Osteoblast (primary cell): ENCODE results near the gene KANK2. TPM values are rescaled to one million over a fixed set of nuclear protein-coding genes. Genes with fewer than 3 reads are reported as not detected.
A peak's percentile ranks its signal among the peaks of the same experiment; 100 is the strongest.

Source experiments
- DNase-seq: peaks from one replicate; pipeline ENCODE4 v3.0.0; 2011; ENCODE audit warnings: low spot score, mixed read lengths; ENCODE audit not compliant: insufficient read length; ENCODE audit errors: missing footprints
- H2AFZ ChIP-seq: 2 replicates; pipeline ENCODE4 v1.6.0; 2011; ENCODE audit warnings: mild to moderate bottlenecking, low read length
- H3K27ac ChIP-seq: 2 replicates; pipeline ENCODE4 v1.5.1; 2011; ENCODE audit warnings: mild to moderate bottlenecking, low read depth, low read length, moderate library complexity
- H3K27me3 ChIP-seq: 2 replicates; pipeline ENCODE4 v1.6.0; 2012; ENCODE audit warnings: mild to moderate bottlenecking, control low read depth, inconsistent platforms, low read length, moderate library complexity; ENCODE audit not compliant: insufficient read depth
- H3K36me3 ChIP-seq: 2 replicates; pipeline ENCODE4 v1.5.1; 2011; ENCODE audit warnings: mild to moderate bottlenecking, low read length, control low read depth, moderate library complexity; ENCODE audit not compliant: insufficient read depth
- H3K4me1 ChIP-seq: 2 replicates; pipeline ENCODE4 v1.5.1; 2011; ENCODE audit warnings: mild to moderate bottlenecking, low read length, control low read depth, moderate library complexity; ENCODE audit not compliant: insufficient read depth
- H3K4me2 ChIP-seq: 2 replicates; pipeline ENCODE4 v1.6.0; 2011; ENCODE audit warnings: mild to moderate bottlenecking, low read length; ENCODE audit not compliant: insufficient read depth
- H3K4me3 ChIP-seq: fragments of 200-600 bp; sonication (generic); 3 replicates; pipeline ENCODE4 v1.5.1; 2012; ENCODE audit warnings: mild to moderate bottlenecking, low read length, inconsistent platforms; ENCODE audit not compliant: insufficient read depth
- H3K79me2 ChIP-seq: 2 replicates; pipeline ENCODE4 v1.6.0; 2012; ENCODE audit warnings: mild to moderate bottlenecking, low read length, control low read depth, inconsistent platforms; ENCODE audit not compliant: insufficient read depth
- H3K9me3 ChIP-seq: 2 replicates; pipeline ENCODE4 v1.5.1; 2011; ENCODE audit warnings: low read depth, low read length, control low read depth
- H4K20me1 ChIP-seq: 2 replicates; pipeline ENCODE4 v1.6.0; 2012; ENCODE audit warnings: mild to moderate bottlenecking, low read length, control low read depth; ENCODE audit not compliant: insufficient read depth
- CTCF ChIP-seq: IDR thresholded peaks from 2 replicates; pipeline ENCODE4 v1.5.1; 2011; ENCODE audit warnings: mild to moderate bottlenecking, low read depth, low read length, moderate library complexity; ENCODE audit errors: extremely low read depth
- total RNA-seq: library from RNA; depleted of rRNA; stranded (reverse); fragments of >200 nt; gene quantifications from 2 replicates; pipeline ENCODE4 v1.2.3, GENCODE V29; 2012

The KANK2 gene
- total RNA-seq, 1 donor = 295 TPM

GRCh38 chr19:11242864-11243797 is 45.8 kb upstream of the KANK2 start:
- Histone ChIP-seq H4K20me1 (no peaks in the 10 kb centered on the region), H3K36me3 (peaks cover 4% of the 10 kb centered on the region), H3K27me3 (no peaks in the 10 kb centered on the region), H3K79me2 (no peaks in the 10 kb centered on the region), H2AFZ (peak overlapping the region; percentile 65), H3K4me3 (no peak overlapping the region), H3K4me1 (peaks cover 7% of the 10 kb centered on the region), H3K4me2 (peak overlapping the region; percentile 64), H3K9me3 (no peaks in the 10 kb centered on the region), H3K27ac (no peak overlapping the region)
- peak; percentile 55 for TF ChIP-seq CTCF
- DNase-seq = peak; percentile 100

GRCh38 chr19:11242025-11242424 is 44.7 kb upstream of the KANK2 start:
- Histone ChIP-seq H3K27ac (no peak overlapping the region), H3K4me2 (no peak overlapping the region), H3K4me1 (peaks cover 3% of the 10 kb centered on the region), H3K27me3 (no peaks in the 10 kb centered on the region), H3K9me3 (no peaks in the 10 kb centered on the region), H3K4me3 (no peak overlapping the region), H2AFZ (no peak overlapping the region), H3K36me3 (peaks cover 4% of the 10 kb centered on the region), H4K20me1 (no peaks in the 10 kb centered on the region), H3K79me2 (no peaks in the 10 kb centered on the region)
- no peak for TF ChIP-seq CTCF
- DNase-seq = peak; percentile 76

GRCh38 chr19:11240008-11240444 is 42.7 kb upstream of the KANK2 start:
- no peaks in the 10 kb centered on the region for H3K79me2 ChIP-seq
- no peak overlapping the region for H2AFZ ChIP-seq
- H3K4me1 ChIP-seq = peaks cover 3% of the 10 kb centered on the region
- no peak for TF ChIP-seq CTCF
- no peak overlapping the region for H3K4me2 ChIP-seq
- peaks cover 4% of the 10 kb centered on the region for H3K36me3 ChIP-seq
- no peaks in the 10 kb centered on the region for H3K27me3 ChIP-seq
- H3K9me3 ChIP-seq = no peaks in the 10 kb centered on the region
- peak; percentile 71 for DNase-seq
- no peaks in the 10 kb centered on the region for H4K20me1 ChIP-seq
- H3K27ac ChIP-seq = no peak overlapping the region
- H3K4me3 ChIP-seq = no peak overlapping the region

GRCh38 chr19:11239377-11240000 is 42.1 kb upstream of the KANK2 start, which contains the start of gene ANGPTL8:
Gene ANGPTL8, plus strand, starts transcription at chr19:11239619. Its CDS starts 19 bp downstream, at chr19:11239638.
- no peak within 1 kb of the TSS for H3K4me3 ChIP-seq
- no peak within 1 kb of the TSS for H3K27ac ChIP-seq

More at GRCh38 chr19:11239377-11240000, 42.1 kb upstream of the KANK2 start, which contains the start of gene ANGPTL8:
- no peak within 1 kb of the TSS for H2AFZ ChIP-seq
- peaks cover 3% of the 10 kb centered on the region for H3K4me1 ChIP-seq
- no peak for TF ChIP-seq CTCF
- peaks cover 4% of the 10 kb centered on the region for H3K36me3 ChIP-seq
- peak; percentile 68 for DNase-seq
- H3K27me3 ChIP-seq = no peaks in the 10 kb centered on the region
- no peaks in the 10 kb centered on the region for H4K20me1 ChIP-seq
- H3K9me3 ChIP-seq = no peaks in the 10 kb centered on the region
- no peak within 1 kb of the TSS for H3K4me2 ChIP-seq
- no peaks in the 10 kb centered on the region for H3K79me2 ChIP-seq
